HG03571 (cell line): Measurements from ENCODE around the gene HOXA10.
A peak's percentile ranks its signal among the peaks of the same experiment; 100 is the strongest.

Experiments used
- ATAC-seq: cut with Tn5 transposase; IDR thresholded peaks from one replicate; pipeline ENCODE4 v1.9.1; 2021; ENCODE audit not compliant: unreplicated experiment

HOXA10 gene

GRCh38 chr7:27146491-27147198, 27.5 kb downstream of the HOXA10 start:
- no peak for ATAC-seq

- ATAC-seq = no peak
These were observed 28.2 kb downstream of the HOXA10 start for GRCh38 chr7:27145914-27146412.

DNA sequence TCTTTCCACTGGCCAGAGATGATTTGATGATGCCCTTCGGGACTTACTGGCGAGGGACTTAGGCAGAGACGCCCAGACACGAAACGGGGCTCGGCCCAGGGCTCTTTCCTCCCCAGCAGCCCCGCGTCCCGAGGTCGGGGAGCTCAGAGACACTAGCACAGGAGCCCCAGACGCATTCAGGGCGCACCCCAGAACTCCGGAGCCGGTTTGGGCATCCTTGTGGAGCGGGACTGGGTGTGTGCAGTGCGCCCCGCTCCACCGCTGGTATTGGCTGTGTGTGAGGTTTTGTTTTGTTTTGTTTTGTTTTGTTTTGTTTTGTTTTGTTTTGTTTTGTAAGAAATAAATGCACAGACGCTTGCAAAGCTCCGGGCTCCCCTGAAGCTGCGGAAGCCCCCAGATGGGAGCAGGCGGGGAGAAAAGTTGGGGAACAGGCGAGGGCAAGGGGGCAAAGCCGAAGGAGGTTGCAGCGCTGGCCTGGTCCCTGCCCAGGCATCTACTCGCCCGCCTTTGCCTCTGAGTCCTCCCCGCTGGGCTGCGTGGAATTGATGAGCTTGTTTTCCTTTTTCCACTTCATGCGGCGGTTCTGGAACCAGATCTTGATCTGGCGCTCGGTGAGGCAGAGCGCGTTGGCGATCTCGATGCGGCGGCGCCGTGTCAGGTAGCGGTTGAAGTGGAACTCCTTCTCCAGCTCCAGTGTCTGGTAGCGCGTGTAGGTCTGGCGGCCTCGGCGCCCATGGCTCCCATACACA, 28.8 kb downstream of the HOXA10 start:
- ATAC-seq = no peak

DNA sequence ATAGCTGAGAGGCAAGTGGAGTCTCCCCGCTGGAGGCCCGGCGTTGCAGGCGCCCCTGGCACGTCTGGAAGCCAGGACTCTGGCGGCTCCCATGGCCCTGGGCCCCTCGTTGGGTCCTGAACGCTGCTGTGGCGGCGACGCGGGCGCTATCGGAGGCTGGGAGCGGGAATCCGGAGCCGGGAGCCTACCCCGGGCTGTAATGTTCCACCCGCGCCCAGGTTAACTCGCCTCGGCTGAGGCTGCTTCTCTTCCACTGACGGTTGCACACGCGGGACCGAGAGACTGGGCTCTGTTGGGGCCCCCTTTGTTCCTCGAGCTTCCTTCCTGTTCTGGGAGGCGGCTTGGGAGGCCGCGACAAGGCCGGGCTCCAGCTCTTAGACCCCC, 29.3 kb downstream of the HOXA10 start:
- no peak for ATAC-seq

DNA sequence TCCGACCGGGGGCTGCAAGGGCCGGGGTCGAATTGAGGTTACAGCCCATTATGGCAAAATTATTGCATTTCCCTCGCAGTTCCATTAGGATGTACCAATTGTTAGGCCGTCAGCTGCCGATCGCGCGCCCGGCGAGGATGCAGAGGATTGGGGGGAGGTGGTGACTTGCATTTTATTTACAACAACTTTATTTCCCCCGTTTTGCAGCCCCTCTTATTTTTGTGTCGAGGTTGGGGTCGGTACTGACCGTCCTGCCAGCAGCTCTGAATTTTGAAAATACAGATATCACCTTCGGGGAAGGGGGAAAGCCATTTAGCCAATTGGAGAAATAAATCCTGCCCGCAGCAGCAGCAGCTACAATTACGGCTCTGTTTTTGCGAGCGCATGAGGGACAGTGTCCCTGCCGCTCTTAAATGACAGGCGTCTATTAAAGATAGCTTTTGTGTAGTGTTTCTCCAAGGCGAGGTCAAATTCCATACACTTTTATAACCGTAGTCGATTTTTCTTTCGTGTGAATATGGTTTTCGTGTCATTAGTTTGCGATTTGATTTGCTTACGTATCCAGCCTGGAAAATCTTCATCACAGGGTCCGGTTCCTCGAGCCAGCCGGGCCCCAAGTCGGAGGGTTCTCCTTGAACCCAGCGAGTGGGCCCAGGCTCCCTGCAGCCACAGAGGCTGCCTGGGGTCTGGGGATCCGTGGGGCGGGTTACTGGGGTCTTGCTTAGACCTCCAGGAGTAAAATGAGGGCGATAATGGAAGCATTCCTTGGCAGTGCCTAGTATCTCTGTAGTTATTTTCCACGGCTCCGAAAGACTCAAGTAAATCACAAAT, 30.0 kb downstream of the HOXA10 start:
- no peak for ATAC-seq

DNA sequence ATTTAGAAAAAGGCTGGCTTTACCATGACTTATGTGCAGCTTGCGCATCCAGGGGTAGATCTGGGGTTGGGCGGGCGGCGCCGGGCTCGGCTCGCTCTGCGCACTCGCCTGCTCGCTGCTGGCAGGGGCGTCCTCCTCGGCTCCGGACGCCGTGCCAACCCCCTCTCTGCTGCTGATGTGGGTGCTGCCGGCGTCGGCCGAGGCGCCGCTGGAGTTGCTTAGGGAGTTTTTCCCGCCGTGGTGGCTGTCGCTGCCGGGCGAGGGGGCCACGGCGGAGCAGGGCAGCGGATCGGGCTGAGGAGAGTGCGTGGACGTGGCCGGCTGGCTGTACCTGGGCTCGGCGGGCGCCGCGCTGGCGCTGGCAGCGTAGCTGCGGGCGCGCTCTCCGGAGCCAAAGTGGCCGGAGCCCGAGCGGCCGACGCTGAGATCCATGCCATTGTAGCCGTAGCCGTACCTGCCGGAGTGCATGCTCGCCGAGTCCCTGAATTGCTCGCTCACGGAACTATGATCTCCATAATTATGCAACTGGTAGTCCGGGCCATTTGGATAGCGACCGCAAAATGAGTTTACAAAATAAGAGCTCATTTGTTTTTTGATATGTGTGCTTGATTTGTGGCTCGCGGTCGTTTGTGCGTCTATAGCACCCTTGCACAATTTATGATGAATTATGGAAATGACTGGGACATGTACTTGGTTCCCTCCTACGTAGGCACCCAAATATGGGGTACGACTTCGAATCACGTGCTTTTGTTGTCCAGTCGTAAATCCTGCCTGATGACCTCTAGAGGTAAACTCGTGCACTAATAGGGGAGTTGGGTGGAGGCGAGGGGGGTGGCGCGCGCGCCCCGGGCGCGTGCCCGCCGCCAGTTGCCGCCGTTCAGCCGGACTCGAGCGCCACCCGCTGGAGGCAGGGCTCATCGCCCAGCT, 30.8 kb downstream of the HOXA10 start, which contains the start of gene HOXA5:
Gene HOXA5 (minus strand): TSS at position 659 of the 927 bp plus-strand sequence. CDS start 74 bp downstream, at position 585.
- peak; percentile 76 for ATAC-seq

GRCh38 chr7:27142580-27143022, 31.5 kb downstream of the HOXA10 start:
- ATAC-seq = no peak

DNA sequence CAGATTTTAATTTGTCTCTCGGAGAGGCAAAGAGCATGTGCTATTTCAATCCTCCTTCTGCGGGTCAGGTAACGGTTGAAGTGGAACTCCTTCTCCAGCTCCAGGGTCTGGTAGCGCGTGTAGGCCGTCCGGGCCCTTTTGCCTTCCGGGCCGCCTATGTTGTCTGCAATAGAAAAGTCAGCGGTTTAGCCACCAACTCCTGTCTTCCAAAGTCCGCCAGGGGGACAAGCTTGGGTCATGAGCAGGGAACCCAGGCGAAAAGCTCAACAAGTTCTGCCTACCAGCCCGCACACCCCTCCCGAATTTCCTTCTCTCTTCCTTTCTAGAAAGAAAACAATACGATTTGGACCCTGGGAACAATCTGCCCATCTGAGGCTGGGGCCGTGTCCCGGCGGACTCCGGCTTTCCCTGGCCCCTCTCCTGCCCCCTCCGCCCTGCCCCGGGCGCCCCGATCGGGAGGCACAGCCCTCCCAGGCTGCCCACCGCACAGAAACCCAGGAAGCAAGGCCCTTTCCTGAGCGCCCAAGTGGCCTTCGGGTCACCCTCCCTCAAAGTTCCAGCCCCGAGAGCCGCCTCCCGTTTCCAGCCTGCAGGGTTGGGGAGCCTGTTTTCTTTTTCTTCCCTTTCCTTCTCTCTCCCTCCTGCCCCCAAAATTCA, 32.1 kb downstream of the HOXA10 start:
- no peak for ATAC-seq

GRCh38 chr7:27141137-27141922, 32.8 kb downstream of the HOXA10 start:
- no peak for ATAC-seq

- ATAC-seq = no peak
These were observed 33.8 kb downstream of the HOXA10 start for GRCh38 chr7:27140126-27140857.

DNA sequence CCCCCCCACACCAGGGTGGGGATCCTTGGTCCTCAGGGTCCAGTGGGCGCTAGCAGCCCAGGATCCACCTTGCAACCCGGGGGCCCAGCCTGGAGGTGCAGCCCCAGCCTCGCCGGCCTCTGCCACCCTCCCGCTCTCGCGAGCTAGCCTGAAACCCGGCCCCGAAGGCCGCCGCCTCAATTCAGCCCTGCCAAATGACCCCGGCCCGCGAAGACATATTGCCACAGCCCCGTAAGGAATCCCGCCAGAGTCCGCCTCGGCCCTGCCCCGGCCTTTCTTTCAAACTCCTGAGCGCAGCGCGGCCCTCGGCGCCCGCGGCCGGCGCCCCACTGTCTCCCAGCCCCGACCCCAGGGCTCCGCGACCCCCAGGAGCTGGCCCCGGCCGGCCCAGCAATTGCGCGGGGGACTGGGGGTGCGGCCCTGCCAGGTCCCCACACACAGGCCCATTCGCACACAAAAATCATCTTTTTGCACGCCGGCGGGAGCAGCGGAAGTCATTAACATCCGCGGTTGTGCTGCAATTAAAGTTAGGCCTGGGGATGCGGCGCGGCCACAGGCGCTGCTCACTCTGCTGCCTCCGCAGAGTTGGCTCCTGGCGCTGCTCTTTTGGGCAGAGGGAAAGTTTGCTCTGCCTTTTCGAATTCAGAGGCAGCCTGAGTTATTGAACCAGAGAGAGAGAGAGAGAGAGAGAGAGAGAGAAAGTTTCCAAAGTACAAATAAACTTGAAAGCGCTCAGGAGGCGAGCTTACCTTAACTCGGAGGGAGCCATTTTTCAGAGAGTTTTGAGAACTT, 34.6 kb downstream of the HOXA10 start:
- ATAC-seq = no peak

DNA sequence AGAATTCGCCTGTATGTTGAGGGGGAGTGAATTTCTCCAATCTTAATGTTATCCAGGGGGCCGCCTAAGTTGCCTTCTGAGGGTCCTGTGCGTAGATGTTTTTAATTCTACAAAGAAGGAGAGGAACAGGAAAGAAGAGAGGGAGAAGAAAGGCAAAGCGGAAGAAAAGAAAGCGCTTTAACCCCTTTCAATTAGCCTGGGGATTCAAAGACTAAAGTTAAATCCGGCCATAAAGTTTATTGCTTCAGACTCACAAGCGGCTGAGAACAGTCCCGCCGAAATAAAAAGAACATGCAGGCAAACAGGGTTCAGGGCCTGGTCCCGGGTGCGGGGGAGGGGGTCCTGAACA, 35.2 kb downstream of the HOXA10 start:
- ATAC-seq = no peak

DNA sequence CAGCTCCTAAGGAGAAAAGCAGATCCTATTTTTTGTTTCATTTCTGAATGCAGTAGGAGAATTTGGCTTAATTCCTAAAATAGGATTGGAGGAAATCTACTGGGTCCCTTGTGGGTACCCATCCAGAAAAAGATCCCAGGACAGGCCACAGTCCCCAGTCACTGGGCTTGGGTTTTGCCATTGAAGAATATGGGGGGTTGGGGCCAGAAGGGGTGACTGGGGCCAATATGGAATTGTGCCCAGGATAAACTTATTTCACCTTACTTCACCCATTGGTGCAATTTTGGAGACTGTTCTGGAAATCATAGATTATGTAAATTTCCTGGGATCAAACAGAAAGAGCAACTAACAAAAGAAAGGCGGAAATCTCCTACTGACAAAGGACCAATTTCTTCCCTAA, 35.6 kb downstream of the HOXA10 start:
- no peak for ATAC-seq

- ATAC-seq = no peak
These were observed 36.3 kb downstream of the HOXA10 start for GRCh38 chr7:27137640-27138315.

GRCh38 chr7:27134392-27134791, 39.7 kb downstream of the HOXA10 start:
- ATAC-seq = no peak

DNA sequence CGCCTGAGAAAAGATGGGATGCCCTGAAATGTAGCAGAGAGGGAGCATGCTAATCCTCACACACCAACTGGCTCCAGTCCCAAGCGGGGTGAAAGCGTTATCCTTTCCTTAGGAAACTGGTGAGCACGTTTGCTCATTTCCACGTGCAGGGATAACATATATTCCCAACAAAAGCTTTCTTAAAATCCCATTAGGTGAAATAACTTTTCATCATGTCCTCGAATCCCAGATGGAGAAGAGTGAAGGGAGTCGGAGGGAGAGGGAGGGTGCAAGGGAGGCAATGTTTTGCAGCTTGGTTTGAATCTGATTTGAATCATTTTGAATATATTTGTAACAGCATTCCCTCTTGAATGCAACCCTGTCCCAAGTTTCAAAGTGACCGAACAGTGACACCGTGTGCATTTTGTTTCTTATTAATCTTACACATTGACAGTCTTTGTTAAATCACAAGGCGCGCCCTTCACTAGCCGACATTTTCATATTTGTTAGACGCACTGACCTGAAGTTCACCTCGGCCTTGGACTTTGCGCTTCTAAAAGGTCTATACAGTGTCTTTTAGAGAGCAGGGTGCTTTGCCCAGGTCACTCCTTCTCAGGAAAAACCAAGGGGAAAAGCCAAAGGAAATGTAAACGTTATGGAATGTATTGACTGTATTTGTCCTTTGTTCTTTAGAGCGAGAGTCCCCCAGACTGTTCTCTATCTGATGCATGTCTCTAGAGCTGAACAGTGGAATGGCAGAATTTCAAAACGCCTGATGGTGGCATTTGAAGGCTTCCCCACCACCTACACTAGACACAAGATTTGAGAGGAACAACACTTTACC, 40.5 kb downstream of the HOXA10 start:
- no peak for ATAC-seq
